ENCODE results near the gene PEX26. TPM values are rescaled to one million over a fixed set of nuclear protein-coding genes. Genes with fewer than 3 reads are reported as not detected.
A peak's percentile ranks its signal among the peaks of the same experiment; 100 is the strongest.

The PEX26 gene
- total RNA-seq, 4 donors from 2014 or later = 31.7 to 47.3 (median 39.1) TPM

- DNase-seq (ENCODE audit: low spot score in 2 of 2) = peak in 1 of 2 donors; percentile 86
- peaks cover 32% of the 10 kb centered on the region for H3K4me1 ChIP-seq
- no peaks in the 10 kb centered on the region for H3K27me3 ChIP-seq
- WGBS = 56% methylated on average over 4 of the region's 4 CpGs
- no peaks in the 10 kb centered on the region for H3K36me3 ChIP-seq
- TF ChIP-seq CTCF (IDR thresholded peaks at IDR 0.05) (no peak), EP300 (IDR thresholded peaks at IDR 0.05) (no peak), POLR2A (IDR thresholded peaks at IDR 0.05) (no peak), POLR2AphosphoS5 (IDR thresholded peaks at IDR 0.05) (no peak)
- H3K27ac ChIP-seq = peak overlapping the region; percentile 80
- H3K9me3 ChIP-seq = no peaks in the 10 kb centered on the region
- H3K4me3 ChIP-seq = no peak overlapping the region
These were observed 20.1 kb upstream of the PEX26 start for GRCh38 chr22:18057568-18058209.

GRCh38 chr22:18058371-18059093 is 19.3 kb upstream of the PEX26 start:
- no peak for TF ChIP-seq CTCF (IDR thresholded peaks at IDR 0.05)
- no peak for TF ChIP-seq EP300 (IDR thresholded peaks at IDR 0.05)
- TF ChIP-seq POLR2AphosphoS5 (IDR thresholded peaks at IDR 0.05) = no peak
- no peak for TF ChIP-seq POLR2A (IDR thresholded peaks at IDR 0.05)
- Histone ChIP-seq H3K4me1 (peaks cover 32% of the 10 kb centered on the region), H3K9me3 (no peaks in the 10 kb centered on the region), H3K36me3 (no peaks in the 10 kb centered on the region), H3K27me3 (no peaks in the 10 kb centered on the region), H3K4me3 (no peak overlapping the region), H3K27ac (no peak overlapping the region)
- 99% methylated on average over 7 of the region's 7 CpGs for WGBS
- no peak for DNase-seq (ENCODE audit: low spot score in 2 of 2)

- Histone ChIP-seq H3K9me3 (no peaks in the 10 kb centered on the region), H3K27ac (no peak overlapping the region), H3K4me1 (peaks cover 32% of the 10 kb centered on the region), H3K36me3 (no peaks in the 10 kb centered on the region), H3K27me3 (no peaks in the 10 kb centered on the region), H3K4me3 (no peak overlapping the region)
- 89% methylated on average over 5 of the region's 5 CpGs for WGBS
- no peak for DNase-seq (ENCODE audit: low spot score in 2 of 2)
- TF ChIP-seq POLR2AphosphoS5 (IDR thresholded peaks at IDR 0.05) (no peak), POLR2A (IDR thresholded peaks at IDR 0.05) (no peak), CTCF (IDR thresholded peaks at IDR 0.05) (no peak), EP300 (IDR thresholded peaks at IDR 0.05) (no peak)
These were observed 18.7 kb upstream of the PEX26 start for GRCh38 chr22:18059094-18059417.

GRCh38 chr22:18059473-18059872 is 18.3 kb upstream of the PEX26 start:
- Histone ChIP-seq H3K4me3 (no peak overlapping the region), H3K27me3 (no peaks in the 10 kb centered on the region), H3K9me3 (no peaks in the 10 kb centered on the region), H3K27ac (no peak overlapping the region), H3K36me3 (no peaks in the 10 kb centered on the region), H3K4me1 (peaks cover 32% of the 10 kb centered on the region)
- WGBS = 95% methylated on average over 3 of the region's 3 CpGs
- no peak for DNase-seq (ENCODE audit: low spot score in 2 of 2)
- no peak for TF ChIP-seq EP300 (IDR thresholded peaks at IDR 0.05)
- no peak for TF ChIP-seq CTCF (IDR thresholded peaks at IDR 0.05)
- no peak for TF ChIP-seq POLR2AphosphoS5 (IDR thresholded peaks at IDR 0.05)
- TF ChIP-seq POLR2A (IDR thresholded peaks at IDR 0.05) = no peak

GRCh38 chr22:18059991-18060390 is 17.8 kb upstream of the PEX26 start:
- no peak for DNase-seq (ENCODE audit: low spot score in 2 of 2)
- Histone ChIP-seq H3K36me3 (no peaks in the 10 kb centered on the region), H3K27me3 (no peaks in the 10 kb centered on the region), H3K9me3 (no peaks in the 10 kb centered on the region), H3K4me1 (peaks cover 32% of the 10 kb centered on the region), H3K4me3 (no peak overlapping the region), H3K27ac (no peak overlapping the region)
- TF ChIP-seq EP300 (IDR thresholded peaks at IDR 0.05) (no peak), CTCF (IDR thresholded peaks at IDR 0.05) (no peak), POLR2A (IDR thresholded peaks at IDR 0.05) (no peak), POLR2AphosphoS5 (IDR thresholded peaks at IDR 0.05) (no peak)
- 93% methylated on average over 5 of the region's 5 CpGs for WGBS
